Measurements from ENCODE around the gene SLC7A1. TPM values are rescaled to one million over a fixed set of nuclear protein-coding genes. Genes with fewer than 3 reads are reported as not detected.

The SLC7A1 gene
- total and polyA plus RNA-seq, 2 of the 13 experiments (the other 11 are each of a cell fraction or from before 2014, with no cell fraction given) = 14.5 to 15.3 TPM

DNA sequence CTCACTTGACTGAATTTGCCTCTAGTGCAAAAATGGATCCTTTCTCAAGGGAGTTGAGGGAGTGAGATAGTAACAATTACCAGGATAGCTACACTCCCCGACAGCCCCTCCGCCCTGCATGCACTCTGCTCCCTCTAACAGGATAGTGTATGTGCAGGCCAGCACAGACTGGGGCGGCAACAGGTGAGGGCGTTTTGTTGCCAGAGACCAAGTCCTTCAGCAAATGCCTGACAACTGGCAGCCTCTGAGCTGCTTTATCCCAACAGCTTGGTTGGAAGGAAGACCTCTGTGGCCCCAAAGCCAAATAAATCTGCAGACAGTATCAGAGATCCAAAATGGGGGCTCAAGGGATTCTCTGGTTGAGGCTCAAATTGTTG is 86.6 kb downstream of the SLC7A1 start:
- WGBS (ENCODE audit: low lambda C conversion rate) = 59% methylated on average over 4 of the region's 4 CpGs
- no peak overlapping the region for H3K27ac ChIP-seq (ENCODE audit: extremely low read length, insufficient read depth, low read length)
- peaks cover 7 to 14% of the 10 kb centered on the region in 2 experiments; a peak in 3 of 5 replicates for H3K36me3 ChIP-seq (replicated peaks in 1 of 2; ENCODE audit: control insufficient read depth in 1 of 2, insufficient read depth in 2 of 2, low read length in 2 of 2)
- H3K9ac ChIP-seq (ENCODE audit: insufficient read depth, low read depth, low read length) = no peak overlapping the region
- TF ChIP-seq PAF1 (CRISPR knock-in tag; IDR thresholded peaks at IDR 0.05) = 0 out of 2 replicates have a peak, but pooled peaks have one; percentile 11
- TF ChIP-seq GFI1 (CRISPR knock-in tag; IDR thresholded peaks at IDR 0.05; ENCODE audit: borderline replicate concordance) = 0 out of 2 replicates have a peak, but pooled peaks have one; percentile 8
- no peak for TF ChIP-seq ZNF597 (CRISPR knock-in tag; IDR thresholded peaks at IDR 0.05)
- TF ChIP-seq ZNF547 (CRISPR knock-in tag; IDR thresholded peaks at IDR 0.05) = no peak
- peaks cover 0 to 7% of the 10 kb centered on the region in 2 experiments; a peak in 1 of 5 replicates for H3K27me3 ChIP-seq (ENCODE audit: control insufficient read depth in 1 of 2, insufficient read depth in 2 of 2, low read length in 2 of 2)
- no peak overlapping the region for H2AFZ ChIP-seq (ENCODE audit: low read length)
- H3K4me2 ChIP-seq (ENCODE audit: low read depth, low read length) = no peak overlapping the region
- peak; percentile 33 for ATAC-seq
- DNase-seq (ENCODE audit: low spot score) = no peak
- H3K79me2 ChIP-seq (ENCODE audit: insufficient read depth, low read length) = no peaks in the 10 kb centered on the region
- peaks cover 11% of the 10 kb centered on the region for H3K4me1 ChIP-seq (ENCODE audit: insufficient read depth, low read length)
- FAIRE-seq = no peak
- ChIA-PET POLR2A (interaction anchor here (1.0 kb wide), 1 partner anchor 10 kb away, joined by 3 read pairs; no protein-coding TSS in a partner anchor), CTCF (ENCODE audit: low intra/inter-chr PET ratio, low total read pairs) (interaction anchor here (0.7 to 2.7 kb wide), 2 partner anchors 199 to 607 kb away, joined by 3 to 26 read pairs; no protein-coding TSS in a partner anchor)
- H3K9me3 ChIP-seq (ENCODE audit: low read length) = no peaks in the 10 kb centered on the region
- H3K4me3 ChIP-seq (replicated peaks in 1 of 3; ENCODE audit: insufficient read depth in 1 of 3, low read depth in 2 of 3, low read length in 3 of 3) = no peak overlapping the region
- intact Hi-C loops (cut with micrococcal nuclease; ENCODE audit: unreplicated experiment) = loop anchor here (1.0 to 10.0 kb wide), 2 partner anchors 86 to 199 kb away; partner anchors contain the start of gene SLC7A1
- BruUV-seq (replicated peaks) = no TSS peak
- in situ Hi-C loops (cut with HindIII; ENCODE audit: extremely low pct_ligation_motif_present, low pct_unique_long_range_greater_than_20kb) = loop anchor here (5.0 to 10.0 kb wide), 2 partner anchors 198 to 606 kb away; no protein-coding TSS in a partner anchor
- H4K20me1 ChIP-seq (ENCODE audit: insufficient read depth, low read length) = peaks cover 7% of the 10 kb centered on the region; the same call in 1 of the 2 replicates
